Right ventricle myocardium superior (tissue), 1 donor: ENCODE data around the gene HOXD10. TPM values are rescaled to one million over a fixed set of nuclear protein-coding genes. Genes with fewer than 3 reads are reported as not detected.

Experiments used
- ATAC-seq: fragments of 200-7000 bp; cut with Tn5 transposase; one replicate; pipeline ENCODE4 v1.9.1; 2020; ENCODE audit warnings: mild to moderate bottlenecking; ENCODE audit not compliant: poor library complexity
- DNase-seq: peaks from one replicate; pipeline ENCODE4 v3.0.0-alpha.2; 2020
- intact Hi-C: fragments of 100-400 bp; cut with DNase I; formaldehyde crosslinking; loops from one replicate; pipeline ENCODE4 v1.11.2; 2022
- total RNA-seq: library from RNA; stranded (reverse); fragmentation: NEBNext Ultra II Directional; extraction: Animal tissue kit (Norgen Biotek cat#: 25700); gene quantifications from one replicate; pipeline ENCODE4 v1.2.1, GENCODE V29; 2021
- donor health status: DM: no; HTN: yes; CAD: no; lungs with severe emphysema.

The HOXD10 gene
- total RNA-seq, 1 donor from 2014 or later, result not detected

GRCh38 chr2:176081837-176082524 is 34.6 kb upstream of the HOXD10 start:
- ATAC-seq (no peak), DNase-seq (no peak)
- intact Hi-C loops, result no loop called here

DNA sequence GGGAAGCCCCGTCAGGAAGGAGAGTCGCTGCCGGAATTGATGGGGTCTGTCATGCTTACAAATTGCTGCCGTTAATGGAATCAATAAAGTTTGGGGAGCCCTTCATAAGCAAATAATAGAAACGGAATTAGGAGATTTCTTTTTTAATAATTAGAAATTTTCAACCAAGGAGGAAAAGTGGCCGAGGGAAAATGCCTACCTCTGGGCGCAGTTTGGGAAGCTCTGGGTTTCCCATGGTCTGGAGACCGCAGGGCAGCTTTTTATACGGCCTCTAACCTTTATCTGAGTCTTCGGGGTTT is 34.1 kb upstream of the HOXD10 start:
- intact Hi-C loops, result no loop called here
- no peak for ATAC-seq
- no peak for DNase-seq

GRCh38 chr2:176082824-176083751 is 33.5 kb upstream of the HOXD10 start:
- ATAC-seq (no peak), DNase-seq (no peak)
- intact Hi-C loops, result no loop called here

DNA sequence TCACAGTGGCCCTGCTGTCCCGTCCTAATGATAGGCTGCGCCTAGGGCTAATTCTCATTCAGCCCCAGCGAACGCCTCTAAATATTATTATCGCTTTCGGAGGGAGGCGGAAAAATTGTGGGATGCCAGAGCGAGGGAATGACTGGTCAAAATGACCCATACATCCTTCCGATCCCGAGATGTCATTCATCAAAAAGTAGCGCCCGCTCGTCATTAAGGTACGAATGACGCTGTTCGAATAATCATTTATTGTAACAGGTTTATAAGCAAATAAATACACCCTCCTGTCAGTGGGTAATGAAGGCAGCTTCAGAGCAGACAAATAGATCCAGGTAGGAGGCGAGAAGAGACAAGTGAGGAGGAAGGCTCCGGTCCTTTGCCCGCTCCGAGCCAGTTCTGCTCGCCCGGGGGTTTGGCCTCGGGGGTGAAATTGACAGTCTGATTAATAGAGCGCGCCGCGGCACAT is 32.7 kb upstream of the HOXD10 start, which contains the start of gene EVX2:
EVX2 (minus strand) TSS at position 167 of the 466 bp plus-strand sequence. CDS start 186 bp downstream, outside the sequence.
- ATAC-seq, result no peak
- no peak for DNase-seq
- intact Hi-C loops, result no loop called here

- ATAC-seq (no peak), DNase-seq (no peak)
- intact Hi-C loops, result loop anchor here (5.0 kb wide), 1 partner anchor 397 kb away; no protein-coding TSS in a partner anchor
Measured at GRCh38 chr2:176084611-176085119, 31.9 kb upstream of the HOXD10 start.

- no peak for ATAC-seq
- no peak for DNase-seq
- intact Hi-C loops, result loop anchor here (5.0 kb wide), 1 partner anchor 398 kb away; no protein-coding TSS in a partner anchor
Measured at GRCh38 chr2:176085120-176085788, 31.3 kb upstream of the HOXD10 start.

- peak; percentile 51 for DNase-seq
- intact Hi-C loops, result loop anchor here (5.0 kb wide), 1 partner anchor 399 kb away; no protein-coding TSS in a partner anchor
- peak; percentile 54 for ATAC-seq
Measured at GRCh38 chr2:176085861-176086771, 30.5 kb upstream of the HOXD10 start.

DNA sequence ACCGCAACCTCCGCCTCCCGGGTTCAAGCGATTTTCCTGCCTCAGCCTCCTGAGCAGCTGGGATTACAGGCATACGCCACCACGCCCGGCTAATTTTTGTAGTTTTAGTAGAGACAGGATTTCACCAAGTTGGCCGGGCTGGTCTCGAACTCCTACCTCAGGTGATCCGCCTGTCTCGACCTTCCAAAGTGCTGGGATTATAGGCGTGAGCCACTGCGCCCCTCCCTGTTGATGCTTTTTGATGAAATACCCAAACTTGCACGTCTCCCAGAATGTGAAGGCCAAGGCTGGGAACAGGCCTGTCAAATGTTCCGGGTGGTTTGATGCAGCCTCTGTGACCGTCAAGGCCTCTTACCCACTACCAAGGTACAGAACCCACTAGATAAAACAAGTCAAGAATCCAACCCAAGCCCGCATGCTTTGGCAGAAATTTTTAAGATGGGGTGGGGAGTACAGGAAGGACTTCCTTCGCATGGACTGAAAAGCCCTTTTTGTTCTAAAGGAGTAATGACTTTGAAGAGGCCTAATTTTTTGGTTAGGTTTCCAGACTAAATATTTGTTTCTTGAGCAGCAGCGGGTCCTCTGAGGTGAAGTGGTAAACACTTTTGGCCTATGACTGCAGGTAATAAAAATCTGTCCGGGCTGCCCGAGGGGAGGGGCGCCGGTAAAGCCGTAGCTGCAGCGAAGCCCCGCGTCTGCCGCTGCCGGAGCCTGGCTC is 29.1 kb upstream of the HOXD10 start:
- intact Hi-C loops, result loop anchor here (5.0 kb wide), 1 partner anchor 400 kb away; no protein-coding TSS in a partner anchor
- DNase-seq (no peak), ATAC-seq (no peak)

DNA sequence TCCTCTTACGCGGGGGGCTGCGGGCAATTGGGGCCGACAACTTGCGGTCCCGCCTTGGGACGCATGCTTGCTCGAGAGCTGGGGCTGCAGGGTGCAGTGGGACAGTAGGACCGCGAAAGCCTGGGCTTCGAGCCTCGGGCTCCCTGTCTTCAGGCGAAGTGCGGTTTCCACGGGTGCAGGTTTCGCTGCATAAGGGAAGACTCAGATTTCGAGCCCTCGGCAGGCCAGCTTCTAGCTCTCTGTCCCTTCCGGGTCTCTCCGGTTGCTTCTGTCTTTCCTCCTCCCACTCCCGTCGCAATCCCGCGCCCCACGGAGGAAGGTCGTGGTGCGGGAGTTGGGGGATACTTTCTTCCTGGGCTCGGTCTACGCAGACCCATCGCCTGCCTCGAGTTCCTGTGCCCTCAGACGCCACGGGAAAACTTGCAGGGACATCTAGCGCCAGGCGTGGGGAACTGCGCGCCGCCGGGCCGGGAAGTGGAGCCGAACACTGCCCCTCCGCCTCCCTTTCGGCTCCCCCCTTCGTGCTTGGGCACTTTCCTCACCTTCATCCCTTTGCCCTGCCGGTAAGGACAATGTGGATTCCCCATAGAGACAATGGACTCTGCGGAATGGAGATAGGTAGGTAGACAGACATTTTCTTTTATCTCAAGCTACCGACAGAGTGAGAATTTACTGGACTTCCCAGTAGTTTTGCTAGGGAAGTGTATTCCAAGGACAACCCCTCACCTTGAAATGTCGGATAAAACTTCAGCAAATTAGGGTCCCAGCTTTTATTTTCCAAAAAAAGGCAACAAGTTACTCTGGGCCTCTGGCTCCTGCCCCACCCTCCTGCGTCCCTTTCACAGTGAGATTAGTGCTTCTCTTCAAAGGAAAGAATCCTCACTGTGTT is 28.3 kb upstream of the HOXD10 start:
- intact Hi-C loops, result loop anchor here (5.0 kb wide), 1 partner anchor 401 kb away; no protein-coding TSS in a partner anchor
- peak; percentile 87 for ATAC-seq
- DNase-seq, result peak; percentile 67

DNA sequence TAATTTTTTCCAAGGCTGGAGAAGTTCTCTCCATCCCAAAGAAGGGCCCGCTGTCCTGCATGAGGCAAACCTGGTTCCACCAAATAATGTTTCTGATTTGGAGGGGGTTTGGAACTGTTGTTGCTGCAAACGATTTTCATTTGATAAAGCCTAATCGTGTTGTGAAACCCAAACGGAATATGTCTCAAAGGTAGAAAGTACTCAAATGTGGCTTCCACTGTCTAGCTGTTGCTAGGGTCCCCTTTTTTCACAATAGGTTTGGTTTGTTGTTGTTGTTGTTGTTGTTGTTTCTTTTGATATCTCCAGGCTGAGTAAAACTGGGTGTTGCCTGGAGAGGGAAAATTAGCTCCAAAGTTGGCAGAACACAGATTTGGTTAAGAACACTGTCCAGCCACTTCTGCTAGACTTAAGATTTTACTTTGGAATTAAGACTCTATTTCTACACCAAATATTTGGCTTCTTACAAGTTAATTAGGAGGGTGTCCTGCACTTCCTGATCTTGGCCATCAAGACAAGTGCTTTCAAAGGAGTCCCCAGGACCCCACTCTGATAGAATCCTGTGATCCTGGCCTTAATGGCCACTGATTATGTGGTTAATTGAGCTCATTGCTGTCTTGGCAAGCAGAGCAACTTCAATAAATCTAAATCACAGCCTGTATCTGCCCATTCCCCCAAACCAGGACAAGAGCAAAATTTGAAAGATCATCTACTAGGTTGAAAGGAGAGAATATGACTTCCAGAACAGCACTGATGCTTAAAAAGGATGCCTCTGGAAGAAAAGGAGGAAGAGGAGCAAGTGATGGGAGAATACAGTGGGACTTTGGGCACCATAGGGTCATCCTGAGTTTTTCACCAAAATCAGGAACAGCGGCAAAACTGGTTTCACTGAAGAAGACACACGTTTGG is 27.4 kb upstream of the HOXD10 start:
- DNase-seq (no peak), ATAC-seq (no peak)
- intact Hi-C loops, result loop anchor here (5.0 kb wide), 1 partner anchor 402 kb away; no protein-coding TSS in a partner anchor

- intact Hi-C loops, result loop anchor here (5.0 kb wide), 1 partner anchor 403 kb away; no protein-coding TSS in a partner anchor
- DNase-seq, result no peak
- ATAC-seq, result no peak
Measured at GRCh38 chr2:176089843-176090395, 26.7 kb upstream of the HOXD10 start.

GRCh38 chr2:176090862-176091261 is 25.7 kb upstream of the HOXD10 start:
- DNase-seq (no peak), ATAC-seq (no peak)
- intact Hi-C loops, result no loop called here

GRCh38 chr2:176091329-176092258 is 25.0 kb upstream of the HOXD10 start:
- no peak for ATAC-seq
- intact Hi-C loops, result no loop called here
- DNase-seq, result no peak
